ENCODE data around the gene COA6. TPM values are rescaled to one million over a fixed set of nuclear protein-coding genes. Genes with fewer than 3 reads are reported as not detected.
A peak's percentile ranks its signal among the peaks of the same experiment; 100 is the strongest.

The COA6 gene
- total and polyA plus RNA-seq, 2 of the 13 experiments (the other 11 are each of a cell fraction or from before 2014, with no cell fraction given): 32.4 to 104 TPM

- peak; percentile 56; the same call in 1 of the 2 replicates for TF ChIP-seq HOXD1 (CRISPR knock-in tag; IDR thresholded peaks at IDR 0.05)
- TF ChIP-seq, protein P1, sequence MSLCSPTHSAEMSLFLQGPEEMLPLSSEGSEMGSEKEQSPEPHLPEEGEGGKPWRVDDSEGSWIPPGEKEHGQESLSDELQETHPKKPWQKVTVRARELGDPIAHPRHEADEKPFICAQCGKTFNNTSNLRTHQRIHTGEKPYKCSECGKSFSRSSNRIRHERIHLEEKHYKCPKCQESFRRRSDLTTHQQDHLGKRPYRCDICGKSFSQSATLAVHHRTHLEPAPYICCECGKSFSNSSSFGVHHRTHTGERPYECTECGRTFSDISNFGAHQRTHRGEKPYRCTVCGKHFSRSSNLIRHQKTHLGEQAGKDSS (CRISPR knock-in tag; IDR thresholded peaks at IDR 0.05; ENCODE audit: borderline replicate concordance, low read depth): no peak
- no peak for TF ChIP-seq MAZ (IDR thresholded peaks at IDR 0.05; ENCODE audit: borderline replicate concordance, low read depth, low read length)
- peak; percentile 59; the same call in 1 of the 2 replicates for TF ChIP-seq MAZ (CRISPR knock-in tag; IDR thresholded peaks at IDR 0.05; ENCODE audit: low read depth)
- peak; percentile 28; the same call in 1 of the 2 replicates for TF ChIP-seq TFE3 (CRISPR knock-in tag; IDR thresholded peaks at IDR 0.05)
- TF ChIP-seq HNRNPK (IDR thresholded peaks at IDR 0.05; ENCODE audit: low read depth, low read length, poor library complexity, severe bottlenecking): no peak
- TF ChIP-seq PCBP2 (optimal IDR thresholded peaks at IDR 0.05; ENCODE audit: low read depth, low read length, poor library complexity, severe bottlenecking): no peak
- peak; percentile 70; the same call in 1 of the 2 replicates for TF ChIP-seq KLF6 (CRISPR knock-in tag; IDR thresholded peaks at IDR 0.05)
- TF ChIP-seq ZNF414 (CRISPR knock-in tag; IDR thresholded peaks at IDR 0.05): no peak
- TF ChIP-seq MEF2D (CRISPR knock-in tag; IDR thresholded peaks at IDR 0.05): peak; percentile 76; the same call in 1 of the 2 replicates
- TF ChIP-seq MTF2 (CRISPR knock-in tag; IDR thresholded peaks at IDR 0.05; ENCODE audit: borderline replicate concordance): no peak
- TF ChIP-seq ZFP37 (CRISPR knock-in tag; IDR thresholded peaks at IDR 0.05; ENCODE audit: borderline replicate concordance): no peak
- peak; percentile 45; the same call in 1 of the 2 replicates for TF ChIP-seq NR2F6 (IDR thresholded peaks at IDR 0.05)
- peak; percentile 68; the same call in 1 of the 2 replicates for TF ChIP-seq NR2F6 (CRISPR knock-in tag; IDR thresholded peaks at IDR 0.05)
- no peak for TF ChIP-seq ZKSCAN1 (IDR thresholded peaks at IDR 0.05; ENCODE audit: low read length)
- TF ChIP-seq ZNF75D (CRISPR knock-in tag; IDR thresholded peaks at IDR 0.05; ENCODE audit: borderline replicate concordance): no peak
- TF ChIP-seq, protein P2, sequence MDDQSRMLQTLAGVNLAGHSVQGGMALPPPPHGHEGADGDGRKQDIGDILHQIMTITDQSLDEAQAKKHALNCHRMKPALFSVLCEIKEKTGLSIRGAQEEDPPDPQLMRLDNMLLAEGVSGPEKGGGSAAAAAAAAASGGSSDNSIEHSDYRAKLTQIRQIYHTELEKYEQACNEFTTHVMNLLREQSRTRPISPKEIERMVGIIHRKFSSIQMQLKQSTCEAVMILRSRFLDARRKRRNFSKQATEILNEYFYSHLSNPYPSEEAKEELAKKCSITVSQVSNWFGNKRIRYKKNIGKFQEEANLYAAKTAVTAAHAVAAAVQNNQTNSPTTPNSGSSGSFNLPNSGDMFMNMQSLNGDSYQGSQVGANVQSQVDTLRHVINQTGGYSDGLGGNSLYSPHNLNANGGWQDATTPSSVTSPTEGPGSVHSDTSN (CRISPR knock-in tag; IDR thresholded peaks at IDR 0.05; ENCODE audit: borderline replicate concordance): 0 out of 2 replicates have a peak, but pooled peaks have one; percentile 61
- TF ChIP-seq ZNF484 (CRISPR knock-in tag; IDR thresholded peaks at IDR 0.05; ENCODE audit: borderline replicate concordance, low read depth): no peak
- TF ChIP-seq ZNF33A (CRISPR knock-in tag; IDR thresholded peaks at IDR 0.05; ENCODE audit: borderline replicate concordance): no peak
- TF ChIP-seq SMAD3 (CRISPR knock-in tag; IDR thresholded peaks at IDR 0.05): 0 out of 2 replicates have a peak, but pooled peaks have one; percentile 55
- no peak for TF ChIP-seq PTBP1 (IDR thresholded peaks at IDR 0.05; ENCODE audit: low read depth, low read length, poor library complexity, severe bottlenecking)
- TF ChIP-seq, protein P3, sequence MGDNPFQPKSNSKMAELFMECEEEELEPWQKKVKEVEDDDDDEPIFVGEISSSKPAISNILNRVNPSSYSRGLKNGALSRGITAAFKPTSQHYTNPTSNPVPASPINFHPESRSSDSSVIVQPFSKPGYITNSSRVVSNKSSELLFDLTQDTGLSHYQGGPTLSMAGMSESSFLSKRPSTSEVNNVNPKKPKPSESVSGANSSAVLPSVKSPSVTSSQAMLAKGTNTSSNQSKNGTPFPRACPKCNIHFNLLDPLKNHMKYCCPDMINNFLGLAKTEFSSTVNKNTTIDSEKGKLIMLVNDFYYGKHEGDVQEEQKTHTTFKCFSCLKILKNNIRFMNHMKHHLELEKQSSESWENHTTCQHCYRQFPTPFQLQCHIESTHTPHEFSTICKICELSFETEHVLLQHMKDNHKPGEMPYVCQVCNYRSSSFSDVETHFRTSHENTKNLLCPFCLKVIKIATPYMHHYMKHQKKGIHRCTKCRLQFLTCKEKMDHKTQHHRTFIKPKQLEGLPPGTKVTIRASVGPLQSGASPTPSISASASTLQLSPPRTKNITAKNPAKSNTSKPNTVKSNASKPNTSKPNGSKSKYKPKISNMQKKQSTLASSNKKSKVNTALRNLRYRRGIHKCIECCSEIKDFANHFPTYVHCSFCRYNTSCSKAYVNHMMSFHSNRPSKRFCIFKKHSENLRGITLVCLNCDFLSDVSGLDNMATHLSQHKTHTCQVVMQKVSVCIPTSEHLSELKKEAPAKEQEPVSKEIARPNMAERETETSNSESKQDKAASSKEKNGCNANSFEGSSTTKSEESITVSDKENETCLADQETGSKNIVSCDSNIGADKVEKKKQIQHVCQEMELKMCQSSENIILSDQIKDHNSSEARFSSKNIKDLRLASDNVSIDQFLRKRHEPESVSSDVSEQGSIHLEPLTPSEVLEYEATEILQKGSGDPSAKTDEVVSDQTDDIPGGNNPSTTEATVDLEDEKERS (CRISPR knock-in tag; IDR thresholded peaks at IDR 0.05): peak; percentile 76; the same call in 1 of the 2 replicates
Observed at GRCh38 chr1:234327577-234328164, 45.6 kb upstream of the COA6 start (continued).

Data from HepG2 (cell line).